ENCODE measurements around the gene CST4. TPM values are rescaled to one million over a fixed set of nuclear protein-coding genes. Genes with fewer than 3 reads are reported as not detected.
A peak's percentile ranks its signal among the peaks of the same experiment; 100 is the strongest.

CST4 gene
- total RNA-seq, 6 donors from 2014 or later = not detected

- peak; percentile 68 to 87 for DNase-seq
- Histone ChIP-seq H3K9me3 (no peaks in the 10 kb centered on the region), H3K36me3 (no peaks in the 10 kb centered on the region), H3K4me3 (peak overlapping the region in 3 of 4 donors; percentile 11 to 29 (median 21)), H3K27ac (peak overlapping the region; percentile 20 to 73 (median 48)), H3K27me3 (no peaks in the 10 kb centered on the region), H3K4me1 (peaks cover 10 to 19% (median 18%) of the 10 kb centered on the region in 4 donors)
- peak; percentile 87 to 92 for ATAC-seq (ENCODE audit: low FRiP score in 2 of 2)
- WGBS, 2 donors = 22 to 23% methylated on average over 14 to 16 of the region's 23 CpGs
- no peak for TF ChIP-seq POLR2AphosphoS5 (IDR thresholded peaks at IDR 0.05)
- no peak for TF ChIP-seq CTCF (IDR thresholded peaks at IDR 0.05)
- TF ChIP-seq POLR2A (IDR thresholded peaks at IDR 0.05) = no peak
- TF ChIP-seq EP300 (IDR thresholded peaks at IDR 0.05) = no peak
Observed at GRCh38 chr20:23655491-23656211, 33.2 kb downstream of the CST4 start.

- Histone ChIP-seq H3K27ac (no peak overlapping the region), H3K4me1 (peaks cover 10 to 19% (median 18%) of the 10 kb centered on the region in 4 donors), H3K27me3 (no peaks in the 10 kb centered on the region), H3K4me3 (no peak overlapping the region), H3K9me3 (no peaks in the 10 kb centered on the region), H3K36me3 (no peaks in the 10 kb centered on the region)
- ATAC-seq (ENCODE audit: low FRiP score in 2 of 2) = no peak
- TF ChIP-seq POLR2AphosphoS5 (IDR thresholded peaks at IDR 0.05) (no peak), EP300 (IDR thresholded peaks at IDR 0.05) (no peak)
- WGBS, 2 donors = 34 to 51% methylated on average over 4 of the region's 4 CpGs
- no peak for DNase-seq
Observed at GRCh38 chr20:23654717-23655116, 34.1 kb downstream of the CST4 start.

GRCh38 chr20:23654000-23654399 is 34.8 kb downstream of the CST4 start:
- H3K4me3 ChIP-seq = no peak overlapping the region
- no peak for DNase-seq
- no peak for ATAC-seq (ENCODE audit: low FRiP score in 2 of 2)
- H3K9me3 ChIP-seq = no peaks in the 10 kb centered on the region
- WGBS, 2 donors = 87 to 94% methylated on average over 2 of the region's 2 CpGs
- H3K36me3 ChIP-seq = no peaks in the 10 kb centered on the region
- peaks cover 10 to 19% (median 18%) of the 10 kb centered on the region in 4 donors for H3K4me1 ChIP-seq
- no peak for TF ChIP-seq POLR2AphosphoS5 (IDR thresholded peaks at IDR 0.05)
- no peak for TF ChIP-seq EP300 (IDR thresholded peaks at IDR 0.05)
- TF ChIP-seq CTCF (IDR thresholded peaks at IDR 0.05) = no peak
- TF ChIP-seq POLR2A (IDR thresholded peaks at IDR 0.05) = no peak
- no peak overlapping the region for H3K27ac ChIP-seq
- H3K27me3 ChIP-seq = no peaks in the 10 kb centered on the region

- no peak overlapping the region for H3K27ac ChIP-seq
- 86 to 91% methylated on average over 1 to 3 of the region's 3 CpGs for WGBS, 2 donors
- H3K27me3 ChIP-seq = no peaks in the 10 kb centered on the region
- H3K4me1 ChIP-seq = peaks cover 10 to 19% (median 18%) of the 10 kb centered on the region in 4 donors
- DNase-seq (no peak), ATAC-seq (ENCODE audit: low FRiP score in 2 of 2) (peak in 1 of 2 donors; percentile 38)
- no peaks in the 10 kb centered on the region for H3K9me3 ChIP-seq
- H3K4me3 ChIP-seq = no peak overlapping the region
- no peak for TF ChIP-seq POLR2AphosphoS5 (IDR thresholded peaks at IDR 0.05)
- no peak for TF ChIP-seq POLR2A (IDR thresholded peaks at IDR 0.05)
- TF ChIP-seq CTCF (IDR thresholded peaks at IDR 0.05) = no peak
- TF ChIP-seq EP300 (IDR thresholded peaks at IDR 0.05) = no peak
- no peaks in the 10 kb centered on the region for H3K36me3 ChIP-seq
Observed at GRCh38 chr20:23653400-23653938, 35.4 kb downstream of the CST4 start.

- TF ChIP-seq POLR2A (IDR thresholded peaks at IDR 0.05) (no peak), POLR2AphosphoS5 (IDR thresholded peaks at IDR 0.05) (no peak)
- Histone ChIP-seq H3K9me3 (no peaks in the 10 kb centered on the region), H3K36me3 (no peaks in the 10 kb centered on the region), H3K27me3 (no peaks in the 10 kb centered on the region), H3K4me3 (no peak overlapping the region), H3K4me1 (peaks cover 10 to 19% (median 18%) of the 10 kb centered on the region in 4 donors), H3K27ac (no peak overlapping the region)
- 83% methylated on average over 2 of the region's 2 CpGs; no CpG with 5 or more reads in 1 of the 2 donors for WGBS, 2 donors
- DNase-seq = no peak
- ATAC-seq (ENCODE audit: low FRiP score in 2 of 2) = no peak
Observed at GRCh38 chr20:23652926-23653325, 35.9 kb downstream of the CST4 start.

All from upper lobe of left lung (tissue), 6 donors.